Activated CD8-positive, alpha-beta memory T cell treated with anti-CD3 and anti-CD28 coated beads for 1 hour (primary cell): ENCODE data around the gene MAD1L1.

ENCODE experiments used
- DNase-seq, 2 donors: peaks; one replicate each; pipeline ENCODE4 v3.0.0-alpha.2; 2020; ENCODE audit warnings: low read depth in 1 of 2; ENCODE audit errors: extremely low read depth in 1 of 2

MAD1L1 gene

DNA sequence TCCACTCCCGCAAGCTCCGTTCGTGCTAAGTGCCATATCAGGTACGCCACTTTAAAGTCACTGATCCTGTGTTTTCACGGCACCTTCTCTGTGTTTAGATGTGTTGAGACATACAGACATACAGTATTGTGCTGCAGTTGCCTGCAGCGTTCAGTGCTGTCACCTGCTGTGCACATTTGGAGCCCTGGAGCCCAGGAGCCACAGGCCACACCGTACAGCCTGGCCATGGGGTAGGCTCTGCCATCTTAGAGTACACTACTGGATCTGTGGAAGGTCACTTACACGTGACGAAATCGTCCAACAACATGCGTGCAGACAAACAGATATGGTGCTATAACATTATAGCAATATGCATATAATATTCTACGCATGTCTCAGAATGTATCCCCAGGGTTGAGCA, 451.4 kb downstream of the MAD1L1 start:
- no peak for DNase-seq

DNA sequence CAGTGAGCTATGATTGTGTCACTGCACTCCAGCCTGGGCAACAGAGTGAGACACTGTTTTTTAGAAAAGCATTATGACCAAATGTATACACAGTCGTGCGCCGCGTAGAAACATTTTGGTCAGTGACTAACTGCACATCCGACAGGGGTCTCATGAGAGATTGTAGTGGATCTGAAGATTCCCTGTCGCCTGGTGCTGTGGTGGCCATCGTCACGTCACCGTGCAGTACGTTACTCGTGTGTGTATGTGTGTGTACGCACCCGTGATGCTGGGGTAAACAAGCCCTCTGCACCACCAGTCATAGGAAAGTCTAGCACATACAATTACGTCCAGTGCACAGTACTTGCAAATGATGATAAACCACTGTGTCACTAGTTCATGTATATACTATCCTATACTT, 453.3 kb downstream of the MAD1L1 start:
- no peak for DNase-seq

DNA sequence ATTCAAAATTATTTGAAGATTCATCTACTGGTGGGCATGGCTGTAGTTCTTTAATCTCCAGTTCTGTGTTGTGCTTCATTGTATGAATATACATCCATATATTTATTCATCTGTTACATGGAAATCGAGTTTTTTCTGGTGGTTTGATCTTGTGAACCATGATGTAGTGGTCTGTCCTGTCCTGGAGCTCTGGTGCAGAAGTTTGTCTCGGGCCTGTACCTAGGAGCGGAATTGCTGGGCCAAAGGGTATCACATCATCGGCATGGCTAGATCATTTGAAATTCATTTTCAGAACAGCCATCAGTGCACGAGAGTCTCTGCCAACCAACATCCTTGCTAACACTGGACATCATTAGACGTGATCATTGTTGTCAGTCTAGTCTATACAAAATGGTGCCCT, 455.6 kb downstream of the MAD1L1 start:
- no peak for DNase-seq

DNA sequence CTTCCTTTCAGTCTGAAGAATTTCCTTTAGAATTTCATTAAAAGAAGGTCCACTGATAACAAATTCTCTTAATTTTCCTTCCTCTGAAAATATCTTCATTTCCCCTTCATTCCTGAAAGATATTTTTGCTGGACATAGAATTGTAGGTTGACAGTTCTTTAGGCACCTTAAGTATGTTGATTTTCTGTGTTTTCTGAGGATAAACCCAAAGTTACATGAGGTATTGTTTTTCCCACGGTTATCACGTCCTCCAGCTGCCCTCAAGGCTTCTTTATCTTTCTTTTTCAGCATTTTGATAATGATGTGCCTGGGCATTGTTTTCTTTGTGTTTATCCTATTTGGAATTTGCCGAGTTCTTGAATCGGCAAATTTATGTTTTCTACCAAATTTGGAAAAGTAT, 457.4 kb downstream of the MAD1L1 start:
- no peak for DNase-seq

DNA sequence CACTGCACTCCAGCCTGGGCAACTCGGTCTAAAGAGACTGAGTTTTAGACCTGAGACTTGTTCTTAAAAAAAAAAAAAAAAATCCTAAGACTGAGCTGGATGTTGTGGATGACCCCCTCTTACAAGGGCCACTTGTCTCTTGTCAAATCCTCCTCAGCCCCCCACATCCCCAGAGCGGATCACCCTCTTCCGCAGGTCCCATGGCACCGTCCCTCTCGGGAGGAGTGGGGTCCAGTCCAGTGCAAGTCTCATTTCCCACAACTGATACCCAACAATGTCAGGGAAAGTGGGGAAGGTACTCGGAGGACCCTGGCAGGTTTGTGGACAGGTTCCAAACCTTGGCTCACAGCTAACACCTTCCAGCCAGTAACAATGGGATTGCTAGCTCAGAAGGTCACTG, 462.4 kb downstream of the MAD1L1 start:
- DNase-seq = no peak

DNA sequence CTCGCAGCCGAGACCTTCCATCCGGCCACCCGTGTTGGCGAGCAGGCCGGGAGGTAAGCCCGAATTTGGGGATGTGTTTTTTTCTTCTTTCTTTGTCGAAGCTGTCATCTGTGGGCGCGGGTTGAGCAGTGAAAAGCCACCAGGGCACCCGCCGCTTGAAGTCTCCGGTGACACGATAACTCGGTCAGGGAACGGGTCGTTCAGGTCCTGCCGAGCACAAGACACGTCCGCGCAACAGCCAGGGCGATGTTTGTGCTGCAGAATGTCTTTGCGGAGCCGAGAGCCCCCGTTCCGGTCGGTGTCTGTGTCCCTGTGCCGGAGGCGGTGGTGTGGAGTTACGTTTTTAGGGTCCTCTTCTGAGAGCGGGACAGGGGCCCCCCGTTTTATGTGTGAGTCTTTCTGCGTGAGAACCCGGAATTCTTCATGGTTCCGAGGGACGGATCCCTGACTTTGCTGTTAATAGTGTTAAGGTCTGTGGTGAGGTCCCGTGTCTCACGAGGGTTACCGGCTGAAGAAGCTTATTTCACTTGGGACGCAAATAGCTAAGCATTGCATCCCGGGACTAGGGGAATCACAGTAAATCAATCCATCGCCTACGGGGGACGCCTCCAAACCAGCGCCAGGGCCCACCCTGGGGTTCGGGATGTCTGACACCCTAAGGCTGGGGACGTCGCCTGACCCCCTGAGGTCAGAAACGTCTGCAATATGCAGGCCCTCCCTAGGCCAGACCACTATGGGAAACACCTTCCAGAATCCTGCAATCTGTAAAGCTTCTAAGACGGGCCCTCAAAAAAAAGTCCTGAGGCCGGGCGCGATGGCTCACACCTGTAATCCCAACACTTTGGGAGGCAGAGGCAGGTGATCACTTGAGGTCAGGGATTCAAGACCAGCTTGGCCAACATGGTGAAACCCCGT, 463.2 kb downstream of the MAD1L1 start:
- no peak for DNase-seq

DNA sequence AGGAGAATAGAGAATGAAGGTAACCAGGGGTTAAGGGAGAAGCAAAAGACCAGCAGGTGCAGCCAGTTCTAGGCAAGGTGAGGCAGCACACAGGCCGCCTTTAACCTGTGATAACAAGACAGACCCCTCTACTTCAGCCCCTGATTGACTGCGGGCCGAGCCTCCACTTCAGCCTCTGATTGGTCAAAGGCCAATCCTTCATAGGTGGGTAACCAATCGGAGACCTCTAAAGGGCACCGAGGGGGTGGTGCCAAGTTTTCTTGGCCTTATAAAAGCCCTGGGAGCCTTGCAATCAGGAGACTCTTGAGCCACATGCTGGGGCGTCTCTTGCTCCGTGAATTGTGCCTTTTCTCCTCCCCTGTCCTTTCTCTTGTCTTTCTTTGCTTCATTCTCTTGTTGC, 463.9 kb downstream of the MAD1L1 start:
- no peak for DNase-seq

DNA sequence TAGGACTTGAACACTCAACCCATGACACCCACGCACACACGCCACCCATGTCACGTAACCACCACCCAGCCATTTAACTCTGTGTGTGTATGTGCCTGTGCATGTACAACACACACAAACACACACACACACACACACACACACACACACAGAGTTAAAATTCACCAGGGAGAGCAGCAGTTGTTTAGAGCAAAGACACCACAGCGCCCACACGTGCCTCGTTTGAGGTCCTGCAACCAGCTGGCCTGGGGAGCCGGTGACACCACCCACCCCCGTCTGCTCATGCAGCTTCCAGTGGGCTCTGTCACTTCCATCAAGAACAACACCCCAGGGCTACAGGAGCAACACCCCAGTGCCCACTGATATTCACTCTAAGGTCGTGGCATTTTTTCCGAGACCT, 465.2 kb downstream of the MAD1L1 start:
- no peak for DNase-seq
